Activated CD8-positive, alpha-beta T cell treated with anti-CD3 and anti-CD28 coated beads, Interleukin-2, amount 10 ng/mL, durations not matched to agents 7 days and 5 days (primary cell): Measurements from ENCODE around the gene H2AZ1. TPM values are rescaled to one million over a fixed set of nuclear protein-coding genes. Genes with fewer than 3 reads are reported as not detected.
A peak's percentile ranks its signal among the peaks of the same experiment; 100 is the strongest.
"Not testable (repeated sequence)": the region's sequence is repeated elsewhere in the genome, so short reads cannot be mapped to it uniquely, and the experiment has no call there.

Experiments used
- ATAC-seq: fragments of 150-1000 bp; cut with Tn5 transposase; one replicate; pipeline ENCODE4 v1.10.0; 2021; ENCODE audit warnings: moderate library complexity
- CTCF ChIA-PET: fragments of 350-600 bp; sonication (Branson Sonifier 250); formaldehyde crosslinking; loops from one replicate; lab custom pipeline; 2021; ENCODE audit warnings: antibody characterized with exemption; lab: Charles Lee
- POLR2A ChIA-PET: fragments of 350-600 bp; sonication (Branson Sonifier 250); formaldehyde crosslinking; loops from one replicate; lab custom pipeline; 2021; ENCODE audit warnings: antibody characterized with exemption; lab: Charles Lee
- DNase-seq: peaks from one replicate; pipeline ENCODE4 v3.0.0-alpha.2; 2020
- H3K27ac Mint-ChIP-seq: one replicate; pipeline ENCODE4 v1.8.0; 2021; ENCODE audit warnings: mild to moderate bottlenecking, mixed read lengths
- H3K27me3 Mint-ChIP-seq: one replicate; pipeline ENCODE4 v1.8.0; 2021; ENCODE audit warnings: low read depth, mixed read lengths
- H3K36me3 Mint-ChIP-seq: one replicate; pipeline ENCODE4 v1.8.0; 2021; ENCODE audit warnings: low read depth, mixed read lengths
- H3K4me1 Mint-ChIP-seq: one replicate; pipeline ENCODE4 v1.8.0; 2021; ENCODE audit warnings: low read depth, mixed read lengths
- H3K4me3 Mint-ChIP-seq: one replicate; pipeline ENCODE4 v1.8.0; 2021; ENCODE audit warnings: mild to moderate bottlenecking, mixed read lengths
- H3K9me3 Mint-ChIP-seq: one replicate; pipeline ENCODE4 v1.8.0; 2022; ENCODE audit warnings: mixed read lengths; ENCODE audit not compliant: insufficient read depth
- total RNA-seq, 2 experiments: library from RNA; stranded (reverse); gene quantifications; one replicate each; pipeline ENCODE4 v1.2.3, GENCODE V29; 2021

Gene H2AZ1
- total RNA-seq, 2 experiments from 2014 or later = 603 to 643 TPM

DNA sequence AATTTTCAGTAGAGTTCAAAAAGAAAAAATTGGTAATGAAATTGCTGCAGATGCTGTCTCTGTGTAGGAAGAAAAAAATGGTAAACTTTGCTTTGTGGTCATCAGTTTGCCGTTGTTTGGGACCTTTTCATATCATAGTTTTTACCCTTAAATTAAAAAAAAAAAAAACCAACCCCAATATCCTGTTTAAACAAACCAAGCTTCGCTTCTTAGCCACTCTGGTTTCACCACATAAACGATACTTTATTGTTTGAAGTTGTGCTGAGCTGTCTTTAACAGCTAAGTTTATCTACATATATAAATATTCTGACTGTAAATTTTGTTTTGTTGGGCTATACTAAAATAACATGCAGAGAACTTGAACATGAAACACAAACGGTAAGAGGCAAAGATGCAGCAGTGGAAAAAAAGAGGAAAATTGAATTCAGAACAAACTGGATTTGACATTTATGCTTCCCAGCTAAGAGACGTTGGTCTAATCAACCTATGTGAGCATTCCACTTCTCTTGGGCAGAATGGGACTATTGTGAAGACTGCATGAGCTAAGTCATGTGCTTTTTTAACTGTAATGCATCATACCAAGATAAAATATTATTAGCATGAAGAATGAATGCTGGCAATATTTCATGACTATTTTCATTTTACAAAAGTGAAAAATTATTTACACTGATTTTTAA lies 15.7 kb upstream of the H2AZ1 start:
- ATAC-seq (peak; percentile 69), DNase-seq (no peak)
- Mint-ChIP-seq H3K4me3 (peak overlapping the region; percentile 42), H3K4me1 (peaks cover 22% of the 10 kb centered on the region), H3K9me3 (no peaks in the 10 kb centered on the region), H3K27me3 (peaks cover 6% of the 10 kb centered on the region), H3K27ac (peak overlapping the region; percentile 42), H3K36me3 (no peaks in the 10 kb centered on the region)
- ChIA-PET POLR2A (interaction anchor here (0.5 to 1.6 kb wide), 3 partner anchors 15 to 143 kb away, joined by 3 to 10 read pairs (median 5); partner anchors contain the start of genes H2AZ1 and LAMTOR3), CTCF (interaction anchor here (0.7 to 0.9 kb wide), 3 partner anchors 17 to 158 kb away, joined by 3 to 5 read pairs (median 5); no protein-coding TSS in a partner anchor)

DNA sequence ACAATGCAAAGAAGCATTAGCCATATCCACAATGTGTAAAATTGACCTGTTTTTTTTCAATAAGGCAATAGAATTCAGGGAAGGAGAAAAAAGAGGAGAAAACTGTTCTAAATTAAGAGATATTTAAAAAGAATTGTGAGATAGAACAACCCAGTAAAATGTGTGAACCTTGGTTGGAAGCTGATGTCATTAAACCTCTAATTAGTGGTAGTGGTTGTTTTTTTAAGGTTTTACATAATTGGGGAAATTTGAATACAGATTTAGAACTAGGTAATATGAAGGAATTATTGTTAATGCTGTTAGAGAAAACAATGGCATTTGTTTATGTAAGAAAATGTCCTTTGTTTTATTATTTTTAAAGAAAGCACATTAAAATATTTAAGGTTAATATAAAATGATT lies 15.1 kb upstream of the H2AZ1 start:
- H3K9me3 Mint-ChIP-seq = no peaks in the 10 kb centered on the region
- peaks cover 22% of the 10 kb centered on the region for H3K4me1 Mint-ChIP-seq
- ChIA-PET POLR2A (interaction anchor here (0.5 to 1.6 kb wide), 3 partner anchors 15 to 144 kb away, joined by 3 to 10 read pairs (median 5); partner anchors contain the start of genes H2AZ1 and LAMTOR3), CTCF (interaction anchor here (0.7 to 0.9 kb wide), 3 partner anchors 16 to 157 kb away, joined by 3 to 5 read pairs (median 5); no protein-coding TSS in a partner anchor)
- no peak for DNase-seq
- no peaks in the 10 kb centered on the region for H3K36me3 Mint-ChIP-seq
- no peak overlapping the region for H3K27ac Mint-ChIP-seq
- peaks cover 6% of the 10 kb centered on the region for H3K27me3 Mint-ChIP-seq
- H3K4me3 Mint-ChIP-seq = no peak overlapping the region
- no peak for ATAC-seq

DNA sequence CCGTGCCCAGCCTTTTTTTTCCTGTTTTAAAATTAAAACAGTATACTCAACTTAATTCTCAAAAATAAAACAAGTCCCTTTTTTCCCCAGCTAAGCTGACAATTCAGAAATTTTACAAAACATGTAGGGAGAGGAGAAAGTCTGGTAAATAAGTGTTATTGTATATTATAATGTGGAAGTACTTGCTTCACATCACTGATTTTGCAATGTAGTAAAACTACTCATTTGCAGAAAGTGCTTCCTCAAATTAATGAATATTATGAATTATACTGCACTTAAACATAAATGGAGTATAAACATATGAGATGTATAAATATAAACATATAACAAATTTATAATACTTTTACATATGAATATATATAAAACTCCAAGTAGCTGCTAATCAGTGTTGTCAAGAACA lies 11.6 kb upstream of the H2AZ1 start:
- ATAC-seq (no peak), DNase-seq (no peak)
- Mint-ChIP-seq H3K27me3 (peaks cover 4% of the 10 kb centered on the region), H3K4me3 (no peak overlapping the region), H3K4me1 (peaks cover 21% of the 10 kb centered on the region), H3K27ac (no peak overlapping the region), H3K36me3 (peaks cover 9% of the 10 kb centered on the region), H3K9me3 (peaks cover 7% of the 10 kb centered on the region)
- POLR2A ChIA-PET = interaction anchor here (2.4 kb wide), 1 partner anchor 11 kb away, joined by 7 read pairs; the partner anchor contains the start of gene H2AZ1
- CTCF ChIA-PET = interaction anchor here (1.5 to 1.8 kb wide), 3 partner anchors 11 to 77 kb away, joined by 3 to 4 read pairs (median 4); partner anchors contain the start of gene H2AZ1

DNA sequence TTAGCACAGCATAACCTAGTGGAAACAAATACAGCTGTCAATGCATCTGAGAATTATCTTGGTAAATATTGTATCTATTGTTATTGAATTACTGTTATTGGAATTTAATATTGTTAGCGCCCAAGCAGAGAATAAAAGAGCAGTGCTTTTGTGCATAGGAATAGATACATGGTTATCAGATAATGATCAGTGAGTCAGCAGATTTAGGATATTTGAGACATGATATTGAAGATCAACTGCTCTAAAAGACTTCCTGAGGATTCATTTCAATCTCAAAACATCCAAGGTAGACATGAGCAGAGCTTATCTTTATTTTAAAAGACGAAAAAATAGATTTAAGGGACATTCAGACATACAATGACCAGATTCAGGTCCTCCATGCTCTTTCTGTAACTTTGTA lies 10.6 kb upstream of the H2AZ1 start:
- DNase-seq (no peak), ATAC-seq (no peak)
- ChIA-PET CTCF (interaction anchor here (0.7 to 1.3 kb wide), 2 partner anchors 10 to 12 kb away, joined by 3 to 5 read pairs; no protein-coding TSS in a partner anchor), POLR2A (interaction anchor here (1.0 kb wide), 1 partner anchor 10 kb away, joined by 4 read pairs; no protein-coding TSS in a partner anchor)
- peaks cover 4% of the 10 kb centered on the region for H3K27me3 Mint-ChIP-seq
- peaks cover 9% of the 10 kb centered on the region for H3K36me3 Mint-ChIP-seq
- H3K4me1 Mint-ChIP-seq = peaks cover 12% of the 10 kb centered on the region
- H3K4me3 Mint-ChIP-seq = no peak overlapping the region
- H3K9me3 Mint-ChIP-seq = peaks cover 7% of the 10 kb centered on the region
- no peak overlapping the region for H3K27ac Mint-ChIP-seq

DNA sequence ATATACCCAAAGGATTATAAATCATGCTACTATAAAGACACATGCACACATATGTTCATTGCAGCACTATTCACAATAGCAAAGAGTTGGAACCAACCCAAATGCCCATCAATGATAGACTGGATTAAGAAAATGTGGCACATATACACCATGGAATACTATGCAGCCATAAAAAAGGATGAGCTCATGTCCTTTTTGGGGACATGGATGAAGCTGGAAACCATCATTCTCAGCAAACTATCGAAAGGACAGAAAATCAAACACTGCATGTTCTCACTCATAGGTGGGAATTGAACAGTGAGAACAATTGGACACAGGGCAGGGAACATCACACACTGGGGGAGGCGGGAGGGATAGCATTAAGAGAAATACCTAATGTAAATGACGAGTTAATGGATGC lies 8.1 kb upstream of the H2AZ1 start:
- H3K4me1 Mint-ChIP-seq, H3K4me3 Mint-ChIP-seq, H3K27me3 Mint-ChIP-seq, CTCF ChIA-PET, H3K36me3 Mint-ChIP-seq, ATAC-seq, H3K27ac Mint-ChIP-seq, H3K9me3 Mint-ChIP-seq, DNase-seq: not testable (repeated sequence)
- POLR2A ChIA-PET = interaction anchor here (0.5 kb wide), 1 partner anchor 61 kb away, joined by 4 read pairs; no protein-coding TSS in a partner anchor

DNA sequence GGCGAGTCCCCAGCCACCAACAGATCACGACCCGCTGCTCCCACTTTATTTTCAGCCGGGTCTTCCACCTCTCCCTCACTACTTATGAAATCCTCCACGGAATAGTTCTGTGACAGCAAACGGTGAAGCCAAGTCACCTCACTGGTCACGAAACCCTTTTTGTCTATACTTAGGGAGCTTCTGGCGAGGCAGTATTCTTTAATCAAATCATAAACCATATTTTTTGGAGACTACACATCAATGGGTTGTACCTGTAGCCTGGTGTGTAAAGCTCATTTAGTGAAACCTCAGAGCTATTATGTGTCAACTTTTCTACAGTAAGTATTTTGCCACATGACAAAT lies 809 bp upstream of the H2AZ1 start:
- Mint-ChIP-seq H3K27ac (no peak overlapping the region), H3K4me1 (peaks cover 23% of the 10 kb centered on the region), H3K9me3 (no peaks in the 10 kb centered on the region), H3K36me3 (peaks cover 19% of the 10 kb centered on the region), H3K27me3 (no peaks in the 10 kb centered on the region), H3K4me3 (no peak overlapping the region)
- ChIA-PET CTCF (interaction anchor here (0.8 to 1.9 kb wide), 6 partner anchors 10 to 143 kb away, joined by 4 to 9 read pairs (median 5); no protein-coding TSS in a partner anchor), POLR2A (interaction anchor here (0.8 to 7.0 kb wide), 14 partner anchors 10 to 387 kb away, joined by 3 to 55 read pairs (median 4); partner anchors contain the start of genes DAPP1, LAMTOR3 and TRMT10A)
- DNase-seq = no peak
- no peak for ATAC-seq

DNA sequence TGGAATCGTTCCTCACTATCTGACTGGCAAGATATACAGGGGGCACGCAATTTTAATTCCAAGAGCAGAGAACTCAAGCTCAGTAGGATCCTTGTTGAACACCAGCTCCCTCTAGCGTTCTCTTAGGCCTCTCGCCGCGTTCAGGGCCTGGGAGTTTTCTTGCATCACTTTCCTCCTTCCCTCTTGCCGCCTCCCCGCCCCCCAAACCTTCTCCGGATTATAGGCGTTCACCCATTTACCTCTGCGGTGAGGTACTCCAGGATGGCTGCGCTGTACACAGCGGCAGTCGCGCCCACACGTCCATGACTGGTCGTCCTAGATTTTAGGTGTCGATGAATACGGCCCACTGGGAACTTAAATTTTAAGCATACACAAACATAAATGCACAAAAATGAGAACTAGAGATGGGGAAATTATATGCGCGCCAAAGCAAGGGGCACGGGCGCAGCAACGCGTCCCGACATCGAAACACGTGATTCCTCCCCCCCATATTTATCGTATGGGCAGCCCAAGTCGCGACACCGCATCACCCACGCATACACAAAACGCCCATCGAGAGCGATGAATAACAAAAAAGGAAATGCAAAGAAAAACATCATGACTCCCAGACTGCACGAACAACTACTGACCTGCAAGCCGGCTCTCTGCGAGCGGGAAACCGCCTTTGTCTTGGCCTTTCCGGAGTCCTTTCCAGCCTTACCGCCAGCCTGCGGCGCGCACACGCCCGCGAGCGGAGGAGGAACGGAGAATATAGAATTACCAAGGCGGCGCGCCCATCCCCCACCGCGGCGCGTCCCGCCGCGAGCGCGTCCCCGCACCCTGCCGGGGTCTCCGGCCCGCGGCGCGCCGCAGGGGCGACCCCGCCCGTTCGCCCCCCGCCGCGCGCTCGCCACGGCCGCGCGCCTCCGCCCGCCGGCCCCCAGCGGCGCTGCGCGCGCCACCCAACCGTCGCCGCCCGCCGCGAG lies 759 bp downstream of the H2AZ1 start:
- Mint-ChIP-seq H3K9me3 (no peaks in the 10 kb centered on the region), H3K4me3 (no peak overlapping the region), H3K4me1 (peaks cover 37% of the 10 kb centered on the region), H3K36me3 (peaks cover 34% of the 10 kb centered on the region), H3K27me3 (no peaks in the 10 kb centered on the region), H3K27ac (no peak overlapping the region)
- POLR2A ChIA-PET = interaction anchor here (0.6 to 7.0 kb wide), 18 partner anchors 10 to 386 kb away, joined by 3 to 55 read pairs (median 3); partner anchors contain the start of genes DAPP1, LAMTOR3 and TRMT10A
- CTCF ChIA-PET = interaction anchor here (0.6 to 3.5 kb wide), 20 partner anchors 9 to 386 kb away, joined by 3 to 23 read pairs (median 4); partner anchors contain the start of genes LAMTOR3 and TRMT10A
- ATAC-seq (peak; percentile 25), DNase-seq (peak; percentile 96)

DNA sequence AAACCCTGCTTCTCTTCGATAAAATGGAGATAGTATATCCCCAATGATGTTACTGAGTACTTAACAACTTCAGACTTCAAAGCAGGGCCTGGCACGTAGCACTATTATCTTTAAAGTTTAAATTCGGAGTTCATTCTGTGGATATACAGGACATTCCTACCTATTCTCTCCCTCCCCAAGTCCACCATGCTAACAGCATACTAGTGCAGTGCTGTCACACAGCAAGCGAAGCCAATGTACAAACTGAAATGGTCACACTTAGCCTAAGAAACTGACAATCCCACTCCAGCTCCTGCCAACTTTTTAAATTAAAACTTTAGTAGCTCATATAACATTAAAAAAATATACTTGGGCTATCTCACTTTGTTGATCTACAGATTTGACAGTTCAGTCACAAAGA lies 2.5 kb downstream of the H2AZ1 start:
- H3K4me1 Mint-ChIP-seq = peaks cover 52% of the 10 kb centered on the region
- H3K4me3 Mint-ChIP-seq = no peak overlapping the region

DNA sequence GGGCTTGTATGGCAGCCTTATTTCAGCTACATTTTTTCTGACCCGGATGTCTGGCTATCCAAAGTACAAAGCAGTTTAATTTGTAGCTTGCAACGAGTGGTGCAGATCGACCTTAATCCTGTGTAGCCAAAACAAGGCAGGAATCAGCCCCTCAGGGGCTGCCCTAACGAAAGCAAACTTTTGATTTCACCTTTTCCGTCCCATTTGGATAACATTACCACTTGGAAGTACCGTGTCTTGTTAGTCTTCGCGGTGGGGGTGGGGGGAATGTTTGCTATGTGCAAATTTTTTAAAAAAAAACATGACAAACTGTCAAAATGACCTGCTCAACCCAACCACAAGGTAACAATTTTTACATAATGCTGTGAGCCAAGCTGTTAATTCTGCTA lies 2.9 kb downstream of the H2AZ1 start:
- Mint-ChIP-seq H3K4me1 (peaks cover 51% of the 10 kb centered on the region), H3K36me3 (peaks cover 51% of the 10 kb centered on the region), H3K27me3 (no peaks in the 10 kb centered on the region), H3K27ac (peak overlapping the region; percentile 98), H3K9me3 (no peaks in the 10 kb centered on the region), H3K4me3 (no peak overlapping the region)
- DNase-seq = no peak
- CTCF ChIA-PET = interaction anchor here (0.7 to 3.5 kb wide), 15 partner anchors 20 to 136 kb away, joined by 3 to 23 read pairs (median 4); partner anchors contain the start of genes DAPP1 and LAMTOR3
- no peak for ATAC-seq
- POLR2A ChIA-PET = interaction anchor here (0.7 to 7.0 kb wide), 12 partner anchors 12 to 384 kb away, joined by 3 to 55 read pairs (median 8); partner anchors contain the start of genes DAPP1, LAMTOR3 and TRMT10A

More for the DNA sequence above, 2.5 kb downstream of the H2AZ1 start:
- CTCF ChIA-PET = interaction anchor here (0.6 to 3.5 kb wide), 18 partner anchors 7 to 357 kb away, joined by 3 to 23 read pairs (median 4); partner anchors contain the start of genes DAPP1 and LAMTOR3
- Mint-ChIP-seq H3K27ac (peak overlapping the region; percentile 98), H3K27me3 (no peaks in the 10 kb centered on the region), H3K9me3 (no peaks in the 10 kb centered on the region), H3K36me3 (peaks cover 51% of the 10 kb centered on the region)
- DNase-seq (no peak), ATAC-seq (no peak)
- POLR2A ChIA-PET = interaction anchor here (0.7 to 7.0 kb wide), 12 partner anchors 13 to 384 kb away, joined by 3 to 55 read pairs (median 8); partner anchors contain the start of genes DAPP1, LAMTOR3 and TRMT10A

DNA sequence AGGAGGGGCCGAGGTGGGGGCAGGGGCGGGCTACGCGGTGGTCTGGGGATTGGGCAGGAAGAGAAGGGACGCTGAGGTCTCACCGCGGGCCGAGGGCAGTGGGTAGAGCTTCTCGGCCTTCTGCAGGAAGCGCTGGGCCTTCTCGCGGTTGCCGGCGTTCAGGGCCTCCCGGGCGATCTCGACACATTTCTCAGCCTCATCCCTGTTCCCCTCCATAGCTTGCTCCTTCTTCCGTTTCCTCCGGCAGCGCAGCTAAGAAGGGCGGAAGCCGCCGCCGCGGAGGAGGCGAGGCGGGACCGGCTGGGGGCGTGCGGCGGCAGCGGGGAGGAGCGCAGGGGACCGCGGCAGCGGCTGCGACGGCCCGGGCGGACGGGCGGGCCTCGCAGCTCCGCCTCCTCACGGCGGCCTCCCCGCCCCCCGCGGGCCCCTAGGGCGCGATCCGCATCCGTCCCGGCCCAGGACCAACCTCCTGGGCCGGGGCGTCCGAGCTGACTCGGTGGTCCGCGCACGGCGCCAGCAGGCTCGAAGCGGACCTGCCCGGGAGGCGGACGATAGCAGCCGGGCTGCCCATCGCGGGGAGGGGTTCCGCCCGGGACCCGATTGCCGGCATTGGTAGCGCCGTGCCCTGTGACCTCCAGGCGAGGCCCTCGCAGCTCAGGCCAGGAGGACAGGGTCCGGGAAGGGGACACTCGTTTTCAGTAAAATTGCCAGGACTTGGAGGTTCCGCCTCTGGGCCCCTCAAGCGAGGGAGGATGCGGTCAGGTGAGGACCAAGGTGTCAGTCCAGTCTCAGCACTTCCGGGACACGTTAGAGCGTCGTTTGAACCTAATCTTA lies 3.5 kb downstream of the H2AZ1 start, which contains the start of gene DNAJB14:
DNAJB14 (minus strand) TSS at position 263 of the 834 bp plus-strand sequence; CDS start at position 216, 47 bp downstream.
- Mint-ChIP-seq H3K27me3 (no peaks in the 10 kb centered on the region), H3K27ac (peak within 1 kb of the TSS; percentile 98), H3K4me1 (peaks cover 48% of the 10 kb centered on the region), H3K4me3 (peak within 1 kb of the TSS; percentile 97), H3K36me3 (peaks cover 51% of the 10 kb centered on the region), H3K9me3 (no peaks in the 10 kb centered on the region)
- CTCF ChIA-PET = interaction anchor here (0.7 to 3.5 kb wide), 17 partner anchors 19 to 149 kb away, joined by 3 to 23 read pairs (median 4); partner anchors contain the start of genes DAPP1 and LAMTOR3
- peak; percentile 51 for ATAC-seq
- peak; percentile 82 for DNase-seq
- POLR2A ChIA-PET = interaction anchor here (0.6 to 7.0 kb wide), 15 partner anchors 12 to 383 kb away, joined by 3 to 55 read pairs (median 5); partner anchors contain the start of genes DAPP1, LAMTOR3 and TRMT10A
